Body of pancreas (tissue), 4 donors: ENCODE results near the gene BTBD9. TPM values are rescaled to one million over a fixed set of nuclear protein-coding genes. Genes with fewer than 3 reads are reported as not detected.
A peak's percentile ranks its signal among the peaks of the same experiment; 100 is the strongest.

Source experiments
- ATAC-seq: fragments of 150-250 bp; one replicate; pipeline ENCODE4 v1.9.1; 2016
- DNase-seq, 4 donors: peaks; one replicate each; pipeline ENCODE4 v3.0.0-alpha.2; 2019
- H3K27ac ChIP-seq, 4 donors: fragments of 200-600 bp; sonication (generic); 1 replicate in 3 of 4; 2 replicates in 1 of 4; pipeline versions ENCODE4 v1.5.1 to v1.6.1; 2016 to 2019; ENCODE audit warnings: mild to moderate bottlenecking in 1 of 4, mixed read lengths in 1 of 4, moderate library complexity in 1 of 4
- H3K27me3 ChIP-seq, 2 donors: fragments of 200-600 bp; sonication (generic); one replicate each; pipeline ENCODE4 v1.6.0; 2016; ENCODE audit warnings: mild to moderate bottlenecking in 1 of 2
- H3K36me3 ChIP-seq, 2 donors: fragments of 200-600 bp; sonication (generic); replicated peaks in 1 of 2; 2 replicates each; pipeline ENCODE4 v1.5.1; 2016; ENCODE audit warnings: low read depth in 2 of 2; ENCODE audit not compliant: insufficient read depth in 1 of 2
- H3K4me1 ChIP-seq: fragments of 200-600 bp; sonication (generic); one replicate; pipeline ENCODE4 v1.6.0; 2016
- H3K4me3 ChIP-seq, 2 donors: fragments of 200-600 bp; sonication (generic); 1 replicate in 1 of 2; 2 replicates in 1 of 2; pipeline ENCODE4 v1.5.1; 2016 to 2019
- H3K9me3 ChIP-seq, 3 donors: fragments of 200-600 bp; sonication (generic); 1 replicate in 2 of 3; 2 replicates in 1 of 3; pipeline ENCODE4 v1.5.1; 2016
- POLR2A ChIP-seq, 3 donors: fragments of 450-650 bp; IDR thresholded peaks; one replicate each; pipeline ENCODE4 v1.6.1; 2016; ENCODE audit warnings: antibody characterized with exemption in 3 of 3, mild to moderate bottlenecking in 2 of 3
- WGBS, 2 donors: methylation state at CpG; one replicate each; pipeline ENCODE4 v1.1.5; 2017; 5-methylcytosine and 5-hydroxymethylcytosine counted together
- intact Hi-C: fragments of 100-400 bp; cut with DNase I; formaldehyde crosslinking; loops from one replicate; pipeline ENCODE4 v1.15.1; 2023
- total RNA-seq, 2 donors: library from RNA; depleted of rRNA; stranded (reverse); fragments of >200 nt; gene quantifications; one replicate each; pipeline ENCODE4 v1.1.0, GENCODE V29; 2016
- TF ChIP-seq, protein P1 (sequence below), 7 experiments: fragments of 450-650 bp in 4 of 7; fragments of 200-600 bp in 3 of 7; sonication (generic) in 3 of 7; IDR thresholded peaks; one replicate each; pipeline ENCODE4 v1.5.1; 2016 to 2019; ENCODE audit warnings: antibody characterized with exemption in 7 of 7

Gene BTBD9
- total RNA-seq, 2 donors from 2014 or later: 11.9 to 29.3 TPM

DNA sequence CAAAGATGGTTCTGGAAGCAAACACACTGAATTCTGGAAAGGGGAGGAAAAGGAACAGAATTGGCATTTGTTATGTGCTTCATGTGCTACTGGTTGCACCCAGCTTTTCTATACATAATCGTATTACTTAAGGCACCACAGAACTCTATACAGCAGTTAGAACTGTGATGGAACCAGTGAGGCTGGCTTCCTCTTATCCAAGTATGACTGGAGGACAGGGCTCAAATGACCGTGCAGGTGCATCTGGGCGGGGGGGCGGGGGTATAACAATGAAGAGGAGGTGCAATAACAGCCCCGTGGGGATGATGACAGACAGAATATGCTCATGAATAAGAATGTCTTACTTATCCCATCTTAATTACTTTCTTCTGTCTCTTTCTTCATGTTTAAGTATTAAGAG lies 144.2 kb downstream of the BTBD9 start:
- no peak overlapping the region for H3K27ac ChIP-seq
- 74 to 80% methylated on average over 5 of the region's 5 CpGs for WGBS, 2 donors
- no peaks in the 10 kb centered on the region for H3K4me1 ChIP-seq
- no peaks in the 10 kb centered on the region for H3K9me3 ChIP-seq
- H3K36me3 ChIP-seq: no peaks in the 10 kb centered on the region
- DNase-seq (no peak), ATAC-seq (no peak)
- intact Hi-C loops: loop anchor here (10.0 kb wide), 1 partner anchor 1161 kb away; no protein-coding TSS in a partner anchor
- H3K27me3 ChIP-seq: no peaks in the 10 kb centered on the region
- TF ChIP-seq, protein P1, sequence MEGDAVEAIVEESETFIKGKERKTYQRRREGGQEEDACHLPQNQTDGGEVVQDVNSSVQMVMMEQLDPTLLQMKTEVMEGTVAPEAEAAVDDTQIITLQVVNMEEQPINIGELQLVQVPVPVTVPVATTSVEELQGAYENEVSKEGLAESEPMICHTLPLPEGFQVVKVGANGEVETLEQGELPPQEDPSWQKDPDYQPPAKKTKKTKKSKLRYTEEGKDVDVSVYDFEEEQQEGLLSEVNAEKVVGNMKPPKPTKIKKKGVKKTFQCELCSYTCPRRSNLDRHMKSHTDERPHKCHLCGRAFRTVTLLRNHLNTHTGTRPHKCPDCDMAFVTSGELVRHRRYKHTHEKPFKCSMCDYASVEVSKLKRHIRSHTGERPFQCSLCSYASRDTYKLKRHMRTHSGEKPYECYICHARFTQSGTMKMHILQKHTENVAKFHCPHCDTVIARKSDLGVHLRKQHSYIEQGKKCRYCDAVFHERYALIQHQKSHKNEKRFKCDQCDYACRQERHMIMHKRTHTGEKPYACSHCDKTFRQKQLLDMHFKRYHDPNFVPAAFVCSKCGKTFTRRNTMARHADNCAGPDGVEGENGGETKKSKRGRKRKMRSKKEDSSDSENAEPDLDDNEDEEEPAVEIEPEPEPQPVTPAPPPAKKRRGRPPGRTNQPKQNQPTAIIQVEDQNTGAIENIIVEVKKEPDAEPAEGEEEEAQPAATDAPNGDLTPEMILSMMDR (IDR thresholded peaks at IDR 0.05): no peak
- TF ChIP-seq POLR2A (IDR thresholded peaks at IDR 0.05): no peak
- no peak overlapping the region for H3K4me3 ChIP-seq

DNA sequence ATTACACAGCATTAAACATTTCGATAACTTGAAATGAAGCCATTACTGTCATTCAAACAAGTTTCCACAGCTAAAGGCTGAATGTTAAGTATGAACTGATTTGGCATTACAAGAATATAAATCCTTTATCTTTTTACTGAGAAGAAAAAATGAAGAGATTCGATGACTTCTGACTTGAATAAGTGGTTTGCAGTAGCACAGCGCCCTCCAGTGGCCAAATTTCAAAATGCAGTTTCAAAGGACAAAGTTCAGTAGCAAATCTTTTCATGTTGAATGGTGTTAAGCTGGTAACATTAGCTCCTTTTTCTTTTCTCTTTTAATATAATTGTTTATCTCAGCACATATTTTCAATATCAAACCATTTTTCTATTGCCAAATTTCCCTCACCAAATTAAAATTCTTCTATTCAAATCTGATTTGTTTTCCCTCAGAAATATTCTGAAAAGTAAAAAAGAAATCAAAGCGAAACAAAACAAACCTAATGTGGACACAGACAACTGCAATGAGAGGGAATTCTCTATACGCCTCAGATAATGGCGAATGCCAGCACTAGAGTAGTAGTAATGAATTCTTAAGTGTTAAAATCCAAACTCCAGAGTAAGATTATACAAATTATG lies 145.7 kb downstream of the BTBD9 start:
- ATAC-seq: no peak
- intact Hi-C loops: loop anchor here (10.0 kb wide), 1 partner anchor 1159 kb away; no protein-coding TSS in a partner anchor
- Histone ChIP-seq H3K27ac (no peak overlapping the region), H3K36me3 (no peaks in the 10 kb centered on the region), H3K4me1 (no peaks in the 10 kb centered on the region), H3K27me3 (no peaks in the 10 kb centered on the region), H3K4me3 (no peak overlapping the region), H3K9me3 (no peaks in the 10 kb centered on the region)
- 30 to 32% methylated on average over 6 of the region's 6 CpGs for WGBS, 2 donors
- TF ChIP-seq, protein P1 (IDR thresholded peaks at IDR 0.05): peak; percentile 80 to 94 (median 89)
- TF ChIP-seq POLR2A (IDR thresholded peaks at IDR 0.05): no peak
- peak; percentile 73 to 85 (median 82) for DNase-seq

DNA sequence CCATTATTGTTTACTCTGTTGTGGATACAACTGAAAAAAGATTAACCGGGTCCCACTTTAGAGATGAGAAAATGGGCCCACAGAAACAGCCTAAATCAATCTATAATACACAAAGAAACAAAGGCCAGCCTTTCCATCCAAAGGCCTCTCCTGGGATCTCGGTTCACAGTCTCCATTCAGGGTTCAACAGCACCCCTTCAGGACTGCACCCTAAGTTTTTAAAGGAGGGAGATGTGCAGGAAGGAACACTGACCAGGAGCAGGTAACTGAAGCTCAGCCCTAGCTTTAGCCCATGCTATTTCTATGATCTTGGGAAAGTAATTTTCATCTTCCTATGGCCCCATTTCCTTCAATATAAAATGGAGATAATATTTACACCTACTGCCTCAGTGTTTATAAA lies 147.7 kb downstream of the BTBD9 start:
- intact Hi-C loops: loop anchor here (10.0 kb wide), 1 partner anchor 1157 kb away; no protein-coding TSS in a partner anchor
- Histone ChIP-seq H3K27me3 (no peaks in the 10 kb centered on the region), H3K36me3 (no peaks in the 10 kb centered on the region), H3K4me3 (no peak overlapping the region), H3K4me1 (no peaks in the 10 kb centered on the region), H3K27ac (no peak overlapping the region), H3K9me3 (no peaks in the 10 kb centered on the region)
- ATAC-seq (no peak), DNase-seq (no peak)
- TF ChIP-seq, protein P1 (IDR thresholded peaks at IDR 0.05): no peak
- no peak for TF ChIP-seq POLR2A (IDR thresholded peaks at IDR 0.05)
- WGBS, 2 donors: 75 to 78% methylated on average over 2 of the region's 2 CpGs

DNA sequence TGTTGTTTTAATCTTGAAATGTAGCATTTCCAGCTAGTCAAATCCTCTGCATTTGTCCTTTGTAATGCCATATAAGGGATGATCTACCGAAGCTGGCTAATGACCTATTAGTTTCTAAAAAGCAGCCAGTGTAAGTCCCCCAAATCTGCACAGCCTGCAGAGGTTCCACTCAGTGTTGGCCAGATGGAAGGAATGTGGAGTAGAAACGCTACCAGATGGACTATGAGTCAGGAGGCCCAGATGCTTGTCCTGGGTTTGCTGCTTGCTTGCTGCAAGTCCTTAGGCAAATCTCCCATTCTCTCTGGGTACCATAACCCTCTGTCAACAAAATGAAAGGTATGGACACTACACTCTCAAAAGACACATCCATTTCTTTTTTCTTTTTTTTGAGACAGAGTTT lies 149.8 kb downstream of the BTBD9 start:
- ATAC-seq (no peak), DNase-seq (no peak)
- Histone ChIP-seq H3K27ac (no peak overlapping the region), H3K36me3 (no peaks in the 10 kb centered on the region), H3K27me3 (no peaks in the 10 kb centered on the region), H3K4me3 (no peak overlapping the region), H3K4me1 (no peaks in the 10 kb centered on the region), H3K9me3 (no peaks in the 10 kb centered on the region)
- intact Hi-C loops: loop anchor here (10.0 kb wide), 2 partner anchors 705 to 1155 kb away; no protein-coding TSS in a partner anchor
- TF ChIP-seq, protein P1 (IDR thresholded peaks at IDR 0.05): no peak
- TF ChIP-seq POLR2A (IDR thresholded peaks at IDR 0.05): no peak
- WGBS, 2 donors: 86 to 91% methylated on average over 2 of the region's 2 CpGs

DNA sequence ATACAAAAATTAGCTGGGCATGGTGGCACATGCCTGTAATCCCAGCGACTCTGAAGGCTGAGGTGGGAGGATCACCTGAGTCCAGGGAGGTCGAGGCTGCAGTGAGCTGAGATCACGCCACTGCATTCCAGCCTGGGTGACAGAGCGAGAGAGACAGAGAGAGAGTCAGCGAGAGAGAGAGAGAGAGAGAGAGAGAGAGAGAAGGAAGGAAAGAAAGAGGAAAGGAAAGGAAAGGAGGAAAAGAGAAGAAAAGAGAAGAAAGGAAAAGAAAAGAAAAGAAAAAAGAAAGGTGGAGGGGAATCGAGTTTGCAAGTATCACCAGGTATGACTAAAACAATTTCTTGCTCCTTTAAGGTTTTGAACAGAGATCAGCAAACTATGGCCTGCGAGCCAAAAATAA lies 152.3 kb downstream of the BTBD9 start:
- 88 to 89% methylated on average over 7 of the region's 7 CpGs for WGBS, 2 donors
- DNase-seq: no peak
- Histone ChIP-seq H3K4me3 (no peak overlapping the region), H3K27ac (no peak overlapping the region), H3K27me3 (no peaks in the 10 kb centered on the region), H3K4me1 (no peaks in the 10 kb centered on the region), H3K9me3 (no peaks in the 10 kb centered on the region), H3K36me3 (no peaks in the 10 kb centered on the region)
- ATAC-seq: no peak
- intact Hi-C loops: loop anchor here (10.0 kb wide), 1 partner anchor 703 kb away; no protein-coding TSS in a partner anchor
- TF ChIP-seq, protein P1 (IDR thresholded peaks at IDR 0.05): no peak
- TF ChIP-seq POLR2A (IDR thresholded peaks at IDR 0.05): no peak
